Glutamatergic neuron (in vitro differentiated cells): Measurements from ENCODE around the gene TGM6. TPM values are rescaled to one million over a fixed set of nuclear protein-coding genes. Genes with fewer than 3 reads are reported as not detected.

Source experiments
- DNase-seq: peaks from one replicate; pipeline ENCODE4 v3.0.0; 2022
- H3K27ac Mint-ChIP-seq: one replicate; pipeline ENCODE4 v1.8.0; 2020; ENCODE audit warnings: mild to moderate bottlenecking, mixed read lengths, inconsistent platforms; ENCODE audit not compliant: unreplicated experiment
- H3K27me3 Mint-ChIP-seq: one replicate; pipeline ENCODE4 v1.8.0; 2020; ENCODE audit warnings: mild to moderate bottlenecking, moderate library complexity, mixed read lengths, inconsistent platforms; ENCODE audit not compliant: unreplicated experiment
- H3K36me3 Mint-ChIP-seq: one replicate; pipeline ENCODE4 v1.8.0; 2020; ENCODE audit warnings: mild to moderate bottlenecking, mixed read lengths, inconsistent platforms; ENCODE audit not compliant: unreplicated experiment
- H3K4me1 Mint-ChIP-seq: one replicate; pipeline ENCODE4 v1.8.0; 2020; ENCODE audit warnings: mild to moderate bottlenecking, low read depth, mixed read lengths, inconsistent platforms; ENCODE audit not compliant: unreplicated experiment
- H3K4me3 Mint-ChIP-seq: one replicate; pipeline ENCODE4 v1.8.0; 2020; ENCODE audit warnings: mild to moderate bottlenecking, mixed read lengths, inconsistent platforms; ENCODE audit not compliant: unreplicated experiment
- H3K9me3 Mint-ChIP-seq: one replicate; pipeline ENCODE4 v1.8.0; 2020; ENCODE audit warnings: mild to moderate bottlenecking, moderate library complexity, mixed read lengths, inconsistent platforms; ENCODE audit not compliant: unreplicated experiment
- CTCF ChIP-seq: fragments of 200-600 bp; sonication (generic); IDR thresholded peaks from one replicate; pipeline ENCODE4 v1.5.0; 2021; ENCODE audit not compliant: partially characterized antibody, unreplicated experiment
- total RNA-seq: library from RNA; stranded (reverse); fragmentation: NEBNext Ultra II Directional; extraction: Animal tissue kit (Norgen Biotek cat#: 25700); gene quantifications from one replicate; pipeline ENCODE4 v1.2.1, GENCODE V29; 2021; ENCODE audit not compliant: unreplicated experiment

Gene TGM6
- total RNA-seq, 1 donor from 2014 or later: not detected

GRCh38 chr20:2361035-2361593, 19.6 kb upstream of the TGM6 start:
- no peak overlapping the region for H3K4me3 Mint-ChIP-seq
- no peak for DNase-seq
- H3K9me3 Mint-ChIP-seq: no peaks in the 10 kb centered on the region
- no peaks in the 10 kb centered on the region for H3K4me1 Mint-ChIP-seq
- H3K27me3 Mint-ChIP-seq: peaks cover 5% of the 10 kb centered on the region
- H3K27ac Mint-ChIP-seq: no peak overlapping the region
- H3K36me3 Mint-ChIP-seq: peaks cover 5% of the 10 kb centered on the region
- TF ChIP-seq CTCF: no peak

GRCh38 chr20:2363187-2363586, 17.5 kb upstream of the TGM6 start:
- no peak for DNase-seq
- Mint-ChIP-seq H3K36me3 (peaks cover 5% of the 10 kb centered on the region), H3K4me3 (no peak overlapping the region), H3K9me3 (no peaks in the 10 kb centered on the region), H3K27me3 (peaks cover 3% of the 10 kb centered on the region), H3K27ac (no peak overlapping the region), H3K4me1 (no peaks in the 10 kb centered on the region)
- no peak for TF ChIP-seq CTCF

- TF ChIP-seq CTCF: no peak
- no peaks in the 10 kb centered on the region for H3K9me3 Mint-ChIP-seq
- no peak overlapping the region for H3K27ac Mint-ChIP-seq
Measured at GRCh38 chr20:2363587-2363986, 17.1 kb upstream of the TGM6 start.

GRCh38 chr20:2364044-2364443, 16.7 kb upstream of the TGM6 start:
- Mint-ChIP-seq H3K27me3 (peaks cover 3% of the 10 kb centered on the region), H3K36me3 (peaks cover 5% of the 10 kb centered on the region), H3K9me3 (no peaks in the 10 kb centered on the region), H3K4me3 (no peak overlapping the region), H3K4me1 (no peaks in the 10 kb centered on the region), H3K27ac (no peak overlapping the region)
- DNase-seq: no peak
- no peak for TF ChIP-seq CTCF

More at GRCh38 chr20:2363587-2363986, 17.1 kb upstream of the TGM6 start:
- Mint-ChIP-seq H3K4me3 (no peak overlapping the region), H3K36me3 (peaks cover 5% of the 10 kb centered on the region), H3K27me3 (peaks cover 3% of the 10 kb centered on the region), H3K4me1 (no peaks in the 10 kb centered on the region)
- DNase-seq: no peak

GRCh38 chr20:2365091-2365490, 15.6 kb upstream of the TGM6 start:
- Mint-ChIP-seq H3K9me3 (no peaks in the 10 kb centered on the region), H3K4me3 (no peak overlapping the region), H3K27ac (no peak overlapping the region), H3K36me3 (peaks cover 5% of the 10 kb centered on the region), H3K4me1 (no peaks in the 10 kb centered on the region), H3K27me3 (no peaks in the 10 kb centered on the region)
- no peak for DNase-seq
- TF ChIP-seq CTCF: no peak
